T1000 (cell line): ENCODE results near the gene PHF21B.

Experiments
- DNase-seq: peaks from one replicate; lab custom pipeline; 2025; ENCODE audit warnings: mixed read lengths; lab: John Stamatoyannopoulos, UW

The PHF21B gene

GRCh38 chr22:44840611-44841322 lies 169.0 kb downstream of the PHF21B start:
- no peak for DNase-seq

- no peak for DNase-seq
Observed at GRCh38 chr22:44839721-44840120, 170.1 kb downstream of the PHF21B start.

GRCh38 chr22:44839061-44839460 lies 170.7 kb downstream of the PHF21B start:
- no peak for DNase-seq

- DNase-seq = no peak
Observed at GRCh38 chr22:44838316-44839016, 171.3 kb downstream of the PHF21B start.

DNA sequence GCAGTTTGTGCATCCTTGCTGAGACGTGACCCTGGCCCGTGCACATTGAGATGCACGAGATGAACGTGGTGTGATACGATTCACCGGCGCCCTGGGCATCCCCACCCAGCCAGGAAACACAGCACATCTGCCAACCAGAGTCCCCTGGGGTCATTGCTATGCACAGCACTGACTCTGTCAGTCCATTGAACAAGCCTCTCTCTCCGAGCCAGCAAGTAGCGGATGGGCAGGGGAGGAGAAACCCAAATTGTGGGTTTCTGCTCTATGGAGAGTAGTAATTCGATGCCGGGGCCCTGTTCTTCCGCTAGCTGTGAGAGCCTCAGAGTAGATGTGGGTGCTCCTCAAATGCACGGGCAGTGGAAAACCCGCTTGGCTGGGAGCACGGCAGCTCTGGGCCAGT lies 172.3 kb downstream of the PHF21B start:
- no peak for DNase-seq

DNA sequence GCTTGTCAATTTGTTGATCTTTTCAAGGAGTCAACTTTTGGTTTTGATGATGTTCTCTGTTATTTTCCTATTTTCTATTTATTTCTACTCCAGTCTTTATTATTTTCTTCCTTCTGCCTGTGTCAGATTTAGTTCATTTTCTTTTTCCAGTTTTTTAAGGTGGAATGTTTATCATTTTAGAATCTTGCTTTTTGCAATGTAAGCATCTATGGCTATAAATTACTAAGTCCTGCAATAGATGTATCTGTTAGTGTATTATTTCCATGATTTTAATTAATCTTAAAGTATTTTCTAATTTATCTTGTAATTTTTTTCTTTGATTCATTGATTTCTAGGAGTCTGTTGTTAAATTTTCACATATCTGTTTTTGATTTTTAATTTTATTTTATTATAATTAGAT lies 175.7 kb downstream of the PHF21B start:
- no peak for DNase-seq

DNA sequence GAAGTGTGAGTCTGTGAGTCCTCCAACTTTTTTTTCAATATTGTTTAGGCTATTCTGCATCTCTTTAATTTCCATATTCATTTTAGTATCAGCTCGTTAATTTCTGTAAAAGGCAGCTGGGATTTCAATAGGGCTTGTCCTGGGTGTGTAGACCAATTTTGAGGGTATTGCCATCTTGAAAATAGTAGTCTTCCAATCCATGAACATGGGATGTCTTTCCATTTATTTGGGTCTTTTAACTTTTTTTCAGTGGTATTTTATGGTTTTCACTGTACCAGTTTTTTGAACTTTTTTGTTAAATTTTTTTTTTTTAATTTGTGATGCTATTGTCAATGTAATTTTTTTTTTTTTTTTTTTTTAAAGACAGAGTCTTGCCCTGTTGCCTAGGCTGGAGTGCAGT lies 177.9 kb downstream of the PHF21B start:
- DNase-seq = no peak
